ENCODE results near the gene ANKRD42. TPM values are rescaled to one million over a fixed set of nuclear protein-coding genes. Genes with fewer than 3 reads are reported as not detected.

ANKRD42 gene
- total and polyA plus RNA-seq, 2 donors (not counting 3 experiments of a cell fraction or from before 2014, with no cell fraction given): 3.3 to 6.6 TPM

DNA sequence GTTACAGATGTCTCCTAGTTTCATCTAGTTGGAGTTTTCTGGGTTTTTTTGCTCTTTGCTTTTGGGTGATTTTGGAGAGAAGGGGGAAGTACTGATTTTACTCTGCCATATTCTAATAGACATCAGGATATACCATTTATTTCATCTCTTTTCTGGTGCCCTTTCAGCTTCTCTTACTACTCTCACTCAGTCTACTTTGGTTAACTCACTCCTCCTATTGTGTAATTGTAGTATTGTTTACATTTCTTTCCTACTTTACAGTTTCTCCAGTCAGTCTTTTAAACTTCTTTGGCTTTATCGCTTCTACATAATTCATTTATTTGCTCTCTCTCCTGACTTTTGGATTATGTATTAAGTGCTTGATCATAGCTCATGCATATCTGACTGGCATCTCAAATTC, 6.5 kb downstream of the ANKRD42 start:
- ChIA-PET POLR2A (interaction anchor here (0.6 kb wide), 1 partner anchor 79 kb away, joined by 3 read pairs; no protein-coding TSS in a partner anchor), CTCF (interaction anchor here (0.6 to 1.5 kb wide), 5 partner anchors 31 to 333 kb away, joined by 3 to 5 read pairs (median 5); no protein-coding TSS in a partner anchor)
- no peaks in the 10 kb centered on the region for H3K27me3 ChIP-seq (ENCODE audit: control insufficient read depth in 2 of 2, insufficient read depth in 2 of 2, low read length in 2 of 2)
- H3K4me3 ChIP-seq (replicated peaks in 1 of 3; ENCODE audit: insufficient read depth in 1 of 3, low read depth in 1 of 3, low read length in 3 of 3): no peak overlapping the region
- TF ChIP-seq, protein P1, sequence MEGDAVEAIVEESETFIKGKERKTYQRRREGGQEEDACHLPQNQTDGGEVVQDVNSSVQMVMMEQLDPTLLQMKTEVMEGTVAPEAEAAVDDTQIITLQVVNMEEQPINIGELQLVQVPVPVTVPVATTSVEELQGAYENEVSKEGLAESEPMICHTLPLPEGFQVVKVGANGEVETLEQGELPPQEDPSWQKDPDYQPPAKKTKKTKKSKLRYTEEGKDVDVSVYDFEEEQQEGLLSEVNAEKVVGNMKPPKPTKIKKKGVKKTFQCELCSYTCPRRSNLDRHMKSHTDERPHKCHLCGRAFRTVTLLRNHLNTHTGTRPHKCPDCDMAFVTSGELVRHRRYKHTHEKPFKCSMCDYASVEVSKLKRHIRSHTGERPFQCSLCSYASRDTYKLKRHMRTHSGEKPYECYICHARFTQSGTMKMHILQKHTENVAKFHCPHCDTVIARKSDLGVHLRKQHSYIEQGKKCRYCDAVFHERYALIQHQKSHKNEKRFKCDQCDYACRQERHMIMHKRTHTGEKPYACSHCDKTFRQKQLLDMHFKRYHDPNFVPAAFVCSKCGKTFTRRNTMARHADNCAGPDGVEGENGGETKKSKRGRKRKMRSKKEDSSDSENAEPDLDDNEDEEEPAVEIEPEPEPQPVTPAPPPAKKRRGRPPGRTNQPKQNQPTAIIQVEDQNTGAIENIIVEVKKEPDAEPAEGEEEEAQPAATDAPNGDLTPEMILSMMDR (IDR thresholded peaks at IDR 0.05; ENCODE audit: extremely low read depth in 1 of 2, insufficient read depth in 1 of 2, low read depth in 1 of 2, low read length in 2 of 2): no peak
- TF ChIP-seq MYC (IDR thresholded peaks at IDR 0.05; ENCODE audit: low read depth, low read length): no peak
- no peak for TF ChIP-seq EZH2 (IDR thresholded peaks at IDR 0.05; ENCODE audit: borderline replicate concordance, low read depth, low read length, severe bottlenecking)
- TF ChIP-seq FOS (IDR thresholded peaks at IDR 0.05; ENCODE audit: borderline replicate concordance, insufficient read depth, low read length): no peak
- TF ChIP-seq, protein P2, sequence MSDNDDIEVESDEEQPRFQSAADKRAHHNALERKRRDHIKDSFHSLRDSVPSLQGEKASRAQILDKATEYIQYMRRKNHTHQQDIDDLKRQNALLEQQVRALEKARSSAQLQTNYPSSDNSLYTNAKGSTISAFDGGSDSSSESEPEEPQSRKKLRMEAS (IDR thresholded peaks at IDR 0.05; ENCODE audit: insufficient read depth, insufficient read length): no peak
- TF ChIP-seq JUN (IDR thresholded peaks at IDR 0.05; ENCODE audit: borderline replicate concordance, insufficient read depth, insufficient read length, low read depth): no peak
- H3K79me2 ChIP-seq (ENCODE audit: control insufficient read depth, insufficient read depth, low read length): no peaks in the 10 kb centered on the region
- no peak overlapping the region for H2AFZ ChIP-seq (ENCODE audit: low read depth, low read length)
- no peak for FAIRE-seq
- intact Hi-C loops (cut with micrococcal nuclease) (no loop called here), dilution Hi-C loops (cut with MboI; ENCODE audit: extremely low pct_ligation_motif_present, low sequenced_read_pairs) (no loop called here)
- H3K9ac ChIP-seq (replicated peaks; ENCODE audit: extremely low read depth, insufficient read depth, low read length): no peak overlapping the region
- H3K36me3 ChIP-seq (ENCODE audit: control insufficient read depth in 2 of 2, extremely low read depth in 1 of 2, insufficient read depth in 2 of 2, low read length in 2 of 2): no peaks in the 10 kb centered on the region
- H4K20me1 ChIP-seq (replicated peaks; ENCODE audit: control insufficient read depth, extremely low read depth, insufficient read depth, low read length): no peaks in the 10 kb centered on the region
- H3K27ac ChIP-seq (ENCODE audit: insufficient read depth, low read depth, low read length): no peak overlapping the region
- no TSS peak for BruUV-seq (replicated peaks)
- H3K9me1 ChIP-seq (replicated peaks; ENCODE audit: control insufficient read depth, extremely low read depth, insufficient read depth, low read length): no peaks in the 10 kb centered on the region
- H3K9me3 ChIP-seq (replicated peaks; ENCODE audit: control insufficient read depth, insufficient read depth, low read length): no peaks in the 10 kb centered on the region
- H3K4me1 ChIP-seq (ENCODE audit: control insufficient read depth, extremely low read depth, insufficient read depth, low read length): peaks cover 4% of the 10 kb centered on the region
- H3K4me2 ChIP-seq (ENCODE audit: insufficient read depth, low read length): no peak overlapping the region
- DNase-seq (ENCODE audit: low read depth, low spot score): no peak
